ENCODE data around the gene SLC9A9.

GRCh38 chr3:143265501-143266070 lies 582.7 kb downstream of the SLC9A9 start:
- TF ChIP-seq CTCF (IDR thresholded peaks at IDR 0.05; ENCODE audit: borderline replicate concordance, extremely low read depth, low read length, poor library complexity, severe bottlenecking) = no peak
- TF ChIP-seq EZH2 (IDR thresholded peaks at IDR 0.05; ENCODE audit: borderline replicate concordance, low read depth, low read length, severe bottlenecking) = no peak

All from DND-41 (cell line).